Measurements from ENCODE around the gene CFP. TPM values are rescaled to one million over a fixed set of nuclear protein-coding genes. Genes with fewer than 3 reads are reported as not detected.

The CFP gene
- total RNA-seq, 1 experiment from 2014 or later, result 1.3 TPM

DNA sequence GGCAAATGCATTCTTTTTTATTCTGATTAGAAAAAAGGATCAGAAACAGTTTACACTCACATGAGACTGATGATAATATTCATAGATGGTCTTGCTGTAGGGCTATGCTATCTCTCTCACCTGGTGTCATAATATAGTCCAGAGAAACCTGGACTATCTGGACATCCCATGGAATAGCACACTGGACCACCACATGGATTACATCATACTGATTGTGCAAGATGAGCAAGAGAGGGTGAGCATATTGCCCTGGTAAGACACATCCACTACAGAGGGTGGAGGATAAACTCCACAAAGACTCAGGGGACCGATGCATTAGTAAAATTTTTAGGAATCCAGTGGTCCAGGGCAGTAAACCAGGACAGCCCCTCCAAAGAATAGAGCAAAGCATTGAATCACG, 18.2 kb downstream of the CFP start (continued):
- TF ChIP-seq YY1 (IDR thresholded peaks at IDR 0.05; ENCODE audit: extremely low read depth, insufficient replicate concordance, low read depth, low read length) (no peak), EZH2phosphoT487 (IDR thresholded peaks at IDR 0.05; ENCODE audit: borderline replicate concordance) (no peak), ZNF274 (IDR thresholded peaks at IDR 0.05; ENCODE audit: low read depth, low read length) (no peak)
- TF ChIP-seq, protein P1, sequence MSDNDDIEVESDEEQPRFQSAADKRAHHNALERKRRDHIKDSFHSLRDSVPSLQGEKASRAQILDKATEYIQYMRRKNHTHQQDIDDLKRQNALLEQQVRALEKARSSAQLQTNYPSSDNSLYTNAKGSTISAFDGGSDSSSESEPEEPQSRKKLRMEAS (IDR thresholded peaks at IDR 0.05), result no peak

DNA sequence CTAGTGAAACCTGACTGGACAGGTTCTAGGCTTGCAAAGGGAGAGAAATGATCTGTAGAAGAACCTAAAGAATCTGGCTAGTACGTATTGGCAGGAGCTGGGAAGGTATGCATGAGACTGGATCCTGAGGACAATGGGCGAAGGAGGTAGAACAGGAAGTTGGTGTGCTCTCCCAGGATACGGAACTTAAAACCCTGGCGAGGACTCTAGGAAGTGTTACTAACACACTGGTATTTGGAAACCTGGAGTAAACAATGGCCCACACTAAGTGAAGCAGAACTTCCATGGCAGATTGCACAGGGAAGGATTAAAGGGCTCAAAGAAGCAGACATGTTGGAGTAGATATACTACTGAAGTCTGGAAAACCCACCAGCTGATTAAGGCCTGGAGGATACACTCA, 19.2 kb downstream of the CFP start:
- Histone ChIP-seq H3K9me2 (ENCODE audit: insufficient read depth) (no peaks in the 10 kb centered on the region), H3K4me3 (replicated peaks in 1 of 2; ENCODE audit: low read depth in 1 of 2, low read length in 2 of 2) (no peak overlapping the region), H3K9me3 (ENCODE audit: control insufficient read depth in 1 of 2, insufficient read depth in 1 of 2, low read depth in 1 of 2, low read length in 2 of 2) (no peaks in the 10 kb centered on the region), H2AFZ (ENCODE audit: low read depth, low read length, poor library complexity, severe bottlenecking) (no peak overlapping the region), H3K36me3 (ENCODE audit: control insufficient read depth in 1 of 2, insufficient read depth in 2 of 2, low read length in 2 of 2) (no peaks in the 10 kb centered on the region), H3K4me1 (ENCODE audit: control insufficient read depth in 1 of 2, insufficient read depth in 2 of 2, low read length in 2 of 2) (no peaks in the 10 kb centered on the region; a peak in 1 of 4 replicates), H3K4me2 (ENCODE audit: low read length) (no peak overlapping the region), H3K9ac (ENCODE audit: low read length) (no peak overlapping the region), H4K20me1 (ENCODE audit: insufficient read depth) (no peaks in the 10 kb centered on the region), H3K27me3 (ENCODE audit: insufficient read depth, low read length) (no peaks in the 10 kb centered on the region), H3K27ac (ENCODE audit: low read depth, low read length) (no peak overlapping the region), H3K79me2 (ENCODE audit: insufficient read depth, low read length) (no peaks in the 10 kb centered on the region)
- no TSS peak for BruUV-seq (replicated peaks)
- ChIA-PET CTCF (no interaction called here), RAD21 (ENCODE audit: low non-redundant PET in 1 of 2, low total read pairs in 2 of 2, uncharacterized antibody in 2 of 2, unreplicated experiment in 2 of 2) (no interaction called here), POLR2A (no interaction called here)
- TF ChIP-seq, protein P2, sequence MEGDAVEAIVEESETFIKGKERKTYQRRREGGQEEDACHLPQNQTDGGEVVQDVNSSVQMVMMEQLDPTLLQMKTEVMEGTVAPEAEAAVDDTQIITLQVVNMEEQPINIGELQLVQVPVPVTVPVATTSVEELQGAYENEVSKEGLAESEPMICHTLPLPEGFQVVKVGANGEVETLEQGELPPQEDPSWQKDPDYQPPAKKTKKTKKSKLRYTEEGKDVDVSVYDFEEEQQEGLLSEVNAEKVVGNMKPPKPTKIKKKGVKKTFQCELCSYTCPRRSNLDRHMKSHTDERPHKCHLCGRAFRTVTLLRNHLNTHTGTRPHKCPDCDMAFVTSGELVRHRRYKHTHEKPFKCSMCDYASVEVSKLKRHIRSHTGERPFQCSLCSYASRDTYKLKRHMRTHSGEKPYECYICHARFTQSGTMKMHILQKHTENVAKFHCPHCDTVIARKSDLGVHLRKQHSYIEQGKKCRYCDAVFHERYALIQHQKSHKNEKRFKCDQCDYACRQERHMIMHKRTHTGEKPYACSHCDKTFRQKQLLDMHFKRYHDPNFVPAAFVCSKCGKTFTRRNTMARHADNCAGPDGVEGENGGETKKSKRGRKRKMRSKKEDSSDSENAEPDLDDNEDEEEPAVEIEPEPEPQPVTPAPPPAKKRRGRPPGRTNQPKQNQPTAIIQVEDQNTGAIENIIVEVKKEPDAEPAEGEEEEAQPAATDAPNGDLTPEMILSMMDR (IDR thresholded peaks at IDR 0.05 in 2 of 3, conservative IDR thresholded peaks at IDR 0.05 in 1 of 3; ENCODE audit: borderline replicate concordance in 1 of 3, insufficient read depth in 1 of 3, low read depth in 2 of 3, low read length in 2 of 3), result no peak
- TF ChIP-seq, protein P3, sequence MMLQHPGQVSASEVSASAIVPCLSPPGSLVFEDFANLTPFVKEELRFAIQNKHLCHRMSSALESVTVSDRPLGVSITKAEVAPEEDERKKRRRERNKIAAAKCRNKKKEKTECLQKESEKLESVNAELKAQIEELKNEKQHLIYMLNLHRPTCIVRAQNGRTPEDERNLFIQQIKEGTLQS (IDR thresholded peaks at IDR 0.05), result no peak
- ATAC-seq, result no peak
- DNase-seq (ENCODE audit: low read depth, low spot score), result no peak
- intact Hi-C loops (cut with micrococcal nuclease), result no loop called here
